Mesendoderm (in vitro differentiated cells): ENCODE results near the gene WBP1L.

Experiments used
- DNase-seq: peaks from one replicate; pipeline ENCODE4 v3.0.0; 2013
- H2AK5ac ChIP-seq: 2 replicates; pipeline ENCODE4 v1.6.1; 2013; ENCODE audit warnings: low read length, inconsistent platforms
- H2BK120ac ChIP-seq: 2 replicates; pipeline ENCODE4 v1.6.1; 2013; ENCODE audit warnings: low read depth, mild to moderate bottlenecking, low read length, moderate library complexity, mixed read lengths
- H2BK15ac ChIP-seq: replicated peaks from 2 replicates; pipeline ENCODE4 v1.6.1; 2013; ENCODE audit warnings: low read depth, mild to moderate bottlenecking, moderate library complexity
- H2BK5ac ChIP-seq: 2 replicates; pipeline ENCODE4 v1.6.1; 2013; ENCODE audit warnings: low read length, inconsistent platforms
- H3K18ac ChIP-seq: 2 replicates; pipeline ENCODE4 v1.6.1; 2013; ENCODE audit warnings: mild to moderate bottlenecking, low read length, mixed read lengths
- H3K23ac ChIP-seq: one replicate; pipeline ENCODE4 v1.6.1; 2013; ENCODE audit warnings: low read length
- H3K27ac ChIP-seq: 2 replicates; pipeline ENCODE4 v1.5.1; 2013; ENCODE audit warnings: low read depth, mild to moderate bottlenecking, inconsistent platforms, low read length, moderate library complexity
- H3K27me3 ChIP-seq: 2 replicates; pipeline ENCODE4 v1.6.1; 2013; ENCODE audit warnings: low read length, control low read depth, mild to moderate bottlenecking, inconsistent platforms; ENCODE audit not compliant: insufficient read depth, poor library complexity
- H3K36me3 ChIP-seq: 2 replicates; pipeline ENCODE4 v1.6.1; 2013; ENCODE audit warnings: low read length, inconsistent platforms; ENCODE audit not compliant: control insufficient read depth, insufficient read depth
- H3K4ac ChIP-seq: one replicate; pipeline ENCODE4 v1.6.1; 2013; ENCODE audit warnings: low read depth, mild to moderate bottlenecking, low read length, moderate library complexity
- H3K4me1 ChIP-seq: 2 replicates; pipeline ENCODE4 v1.6.1; 2013; ENCODE audit warnings: low read depth, low read length, inconsistent platforms; ENCODE audit not compliant: control insufficient read depth
- H3K4me2 ChIP-seq: 2 replicates; pipeline ENCODE4 v1.6.1; 2013; ENCODE audit warnings: low read length
- H3K4me3 ChIP-seq: 2 replicates; pipeline ENCODE4 v1.5.1; 2013; ENCODE audit warnings: mild to moderate bottlenecking, low read length
- H3K56ac ChIP-seq: one replicate; pipeline ENCODE4 v1.6.1; 2013; ENCODE audit warnings: low read length
- H3K79me1 ChIP-seq: 2 replicates; pipeline ENCODE4 v1.6.1; 2013; ENCODE audit warnings: low read length, inconsistent platforms
- H3K79me2 ChIP-seq: 2 replicates; pipeline ENCODE4 v1.6.1; 2013; ENCODE audit warnings: mild to moderate bottlenecking, low read length; ENCODE audit not compliant: control insufficient read depth, insufficient read depth
- H3K9ac ChIP-seq: 2 replicates; pipeline ENCODE4 v1.6.1; 2013; ENCODE audit warnings: low read length, inconsistent platforms
- H4K5ac ChIP-seq: one replicate; pipeline ENCODE4 v1.6.1; 2013; ENCODE audit warnings: low read length
- H4K8ac ChIP-seq: one replicate; pipeline ENCODE4 v1.6.1; 2013; ENCODE audit warnings: low read depth, mild to moderate bottlenecking, control low read depth, low read length, moderate library complexity
- WGBS: extraction: QIAGEN DNeasy Blood & Tissue Kit; methylation state at CpG from one replicate; pipeline ENCODE4 v1.1.7; 2013; ENCODE audit warnings: low lambda C conversion rate, missing lambda C conversion rate; ENCODE audit not compliant: insufficient coverage; ENCODE audit errors: extremely low coverage; 5-methylcytosine and 5-hydroxymethylcytosine counted together

WBP1L gene

DNA sequence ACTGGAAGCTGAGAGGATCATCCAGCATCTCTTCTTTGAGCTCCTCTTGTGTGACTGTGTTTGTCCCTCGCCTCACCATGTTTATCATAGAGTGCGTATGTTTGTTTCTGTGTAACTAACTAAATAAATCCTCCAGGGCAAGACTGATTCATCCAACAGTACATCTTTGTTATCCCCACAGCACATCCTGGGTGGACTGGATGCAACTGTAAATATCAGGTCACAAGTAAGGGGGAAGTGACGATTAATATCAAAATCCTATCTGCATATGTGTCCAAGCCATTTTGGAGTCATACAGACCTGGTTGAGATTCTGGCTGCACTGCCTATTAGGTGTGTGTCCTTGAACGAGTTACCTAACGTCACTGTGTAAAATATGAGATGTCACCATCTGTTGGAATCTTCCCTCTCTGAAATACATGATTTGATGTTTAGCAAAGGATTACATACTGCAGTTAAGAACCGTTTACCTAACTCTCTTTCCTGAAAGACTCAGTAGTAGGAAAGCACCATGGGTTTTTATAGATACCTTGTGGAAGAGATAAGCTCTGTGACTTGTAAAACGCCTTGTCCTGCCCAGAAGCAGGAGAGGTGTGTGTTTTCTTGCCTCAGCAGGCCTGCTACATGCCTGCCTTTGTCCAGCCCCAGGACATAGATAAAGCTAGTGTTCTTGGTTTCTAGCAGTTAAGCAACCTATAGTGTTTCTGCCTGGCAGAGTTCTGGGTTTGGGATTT lies 25.8 kb downstream of the WBP1L start:
- H2BK15ac ChIP-seq: no peak overlapping the region
- peaks cover 2% of the 10 kb centered on the region for H3K4me1 ChIP-seq
- H3K79me2 ChIP-seq: no peaks in the 10 kb centered on the region
- no peak overlapping the region for H3K27ac ChIP-seq
- H3K4me2 ChIP-seq: no peak overlapping the region
- H3K36me3 ChIP-seq: no peaks in the 10 kb centered on the region
- no peaks in the 10 kb centered on the region for H3K27me3 ChIP-seq
- H2AK5ac ChIP-seq: no peak overlapping the region
- H3K9ac ChIP-seq: no peak overlapping the region
- no peak overlapping the region for H3K18ac ChIP-seq
- peaks cover 7% of the 10 kb centered on the region for H3K79me1 ChIP-seq
- H2BK120ac ChIP-seq: no peak overlapping the region
- no peak overlapping the region for H3K4me3 ChIP-seq
- H4K5ac ChIP-seq: no peak overlapping the region
- H3K23ac ChIP-seq: no peak overlapping the region
- no peak overlapping the region for H3K56ac ChIP-seq
- H2BK5ac ChIP-seq: no peak overlapping the region
- peak; percentile 87 for DNase-seq
- H4K8ac ChIP-seq: no peak overlapping the region
- no peak overlapping the region for H3K4ac ChIP-seq
- no CpG with 5 or more reads among the region's 7 CpGs for WGBS

- H3K56ac ChIP-seq: no peak overlapping the region
- H3K4me1 ChIP-seq: peaks cover 2% of the 10 kb centered on the region
- no peaks in the 10 kb centered on the region for H3K27me3 ChIP-seq
- no peak overlapping the region for H3K4me3 ChIP-seq
- H3K79me2 ChIP-seq: no peaks in the 10 kb centered on the region
- peaks cover 7% of the 10 kb centered on the region for H3K79me1 ChIP-seq
- no peak overlapping the region for H3K18ac ChIP-seq
- no peak overlapping the region for H3K9ac ChIP-seq
- no peak overlapping the region for H2BK120ac ChIP-seq
- H2BK15ac ChIP-seq: no peak overlapping the region
- no peak overlapping the region for H4K8ac ChIP-seq
- no peak overlapping the region for H2BK5ac ChIP-seq
- no peak overlapping the region for H3K23ac ChIP-seq
- peak; percentile 60 for DNase-seq
- H3K36me3 ChIP-seq: no peaks in the 10 kb centered on the region
- H3K27ac ChIP-seq: peak overlapping the region; percentile 25
- no peak overlapping the region for H4K5ac ChIP-seq
- WGBS: no CpG with 5 or more reads among the region's 3 CpGs
- no peak overlapping the region for H3K4ac ChIP-seq
- no peak overlapping the region for H3K4me2 ChIP-seq
- H2AK5ac ChIP-seq: no peak overlapping the region
These were observed 26.3 kb downstream of the WBP1L start for GRCh38 chr10:102770108-102770482.

DNA sequence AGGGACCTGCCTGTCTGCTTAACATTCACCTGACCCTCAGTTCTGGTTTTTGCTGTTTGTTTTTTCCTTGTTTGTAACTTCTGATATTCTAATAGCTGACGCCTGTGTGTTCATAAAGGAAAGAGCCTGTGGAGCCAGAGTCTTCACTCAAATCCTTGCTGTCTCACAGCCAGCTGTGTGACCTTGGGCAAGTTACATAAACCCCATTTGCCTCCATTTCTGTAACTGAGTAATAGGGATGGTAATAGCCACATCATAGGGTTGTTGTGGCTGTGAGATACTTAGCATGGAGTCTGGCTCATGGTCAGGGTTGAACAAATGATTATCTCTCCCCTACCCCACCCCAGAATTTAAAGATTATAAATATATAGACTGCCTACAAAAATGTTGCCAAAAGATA lies 27.0 kb downstream of the WBP1L start:
- Histone ChIP-seq H3K4me3 (no peak overlapping the region), H3K23ac (no peak overlapping the region), H4K8ac (no peak overlapping the region), H3K36me3 (no peaks in the 10 kb centered on the region), H3K79me2 (no peaks in the 10 kb centered on the region), H3K27ac (no peak overlapping the region), H2BK5ac (no peak overlapping the region), H3K4ac (no peak overlapping the region), H2BK120ac (no peak overlapping the region), H4K5ac (no peak overlapping the region), H3K56ac (no peak overlapping the region), H2BK15ac (no peak overlapping the region), H2AK5ac (no peak overlapping the region), H3K27me3 (no peaks in the 10 kb centered on the region), H3K4me1 (peaks cover 6% of the 10 kb centered on the region), H3K4me2 (no peak overlapping the region), H3K18ac (no peak overlapping the region), H3K79me1 (peaks cover 8% of the 10 kb centered on the region), H3K9ac (no peak overlapping the region)
- DNase-seq: no peak
- no CpG with 5 or more reads among the region's 1 CpG for WGBS

DNA sequence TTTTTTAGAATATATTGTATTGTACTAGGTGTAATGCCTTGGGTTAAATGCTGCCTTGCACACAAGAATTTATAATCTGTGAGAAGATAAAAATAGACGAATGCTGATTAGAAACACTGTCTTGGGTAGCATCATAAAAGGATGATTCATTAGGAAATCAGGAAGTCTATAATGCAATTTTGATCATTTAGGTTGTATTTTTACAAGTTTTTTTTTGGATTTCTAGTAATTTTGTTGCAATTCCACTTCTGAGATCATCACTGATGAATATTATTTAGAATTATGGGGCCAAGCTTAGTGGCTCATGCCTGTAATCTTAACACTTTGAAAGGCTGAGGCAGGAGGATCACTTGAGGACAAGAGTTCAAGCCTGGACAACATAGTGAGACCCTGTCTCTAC lies 29.6 kb downstream of the WBP1L start:
- Histone ChIP-seq H3K27ac (no peak overlapping the region), H2BK15ac (no peak overlapping the region), H3K4me3 (no peak overlapping the region), H4K8ac (no peak overlapping the region), H3K79me2 (no peaks in the 10 kb centered on the region), H2AK5ac (no peak overlapping the region), H3K23ac (no peak overlapping the region), H2BK120ac (no peak overlapping the region), H3K4me1 (peaks cover 24% of the 10 kb centered on the region), H3K18ac (no peak overlapping the region), H3K27me3 (no peaks in the 10 kb centered on the region), H3K9ac (no peak overlapping the region), H3K4me2 (no peak overlapping the region), H3K4ac (no peak overlapping the region), H3K36me3 (no peaks in the 10 kb centered on the region), H3K79me1 (peaks cover 14% of the 10 kb centered on the region), H3K56ac (no peak overlapping the region), H4K5ac (no peak overlapping the region), H2BK5ac (no peak overlapping the region)
- WGBS: no CpG with 5 or more reads among the region's 1 CpG
- no peak for DNase-seq

- no CpG with 5 or more reads among the region's 5 CpGs for WGBS
- no peaks in the 10 kb centered on the region for H3K36me3 ChIP-seq
- H3K4me3 ChIP-seq: no peak overlapping the region
- no peak overlapping the region for H2BK5ac ChIP-seq
- H4K5ac ChIP-seq: no peak overlapping the region
- H2BK120ac ChIP-seq: no peak overlapping the region
- peaks cover 14% of the 10 kb centered on the region for H3K79me1 ChIP-seq
- no peak overlapping the region for H3K23ac ChIP-seq
- no peak overlapping the region for H3K56ac ChIP-seq
- no peak overlapping the region for H2AK5ac ChIP-seq
- H3K18ac ChIP-seq: no peak overlapping the region
- no peak overlapping the region for H2BK15ac ChIP-seq
- no peaks in the 10 kb centered on the region for H3K79me2 ChIP-seq
- no peak overlapping the region for H4K8ac ChIP-seq
- H3K4ac ChIP-seq: no peak overlapping the region
- H3K27ac ChIP-seq: no peak overlapping the region
- H3K9ac ChIP-seq: no peak overlapping the region
- peaks cover 24% of the 10 kb centered on the region for H3K4me1 ChIP-seq
- H3K27me3 ChIP-seq: no peaks in the 10 kb centered on the region
- no peak overlapping the region for H3K4me2 ChIP-seq
- no peak for DNase-seq
These were observed 30.2 kb downstream of the WBP1L start for GRCh38 chr10:102773986-102774385.
